Measurements from ENCODE around the gene PALD1.
A peak's percentile ranks its signal among the peaks of the same experiment; 100 is the strongest.

The PALD1 gene

GRCh38 chr10:70571236-70571635, 92.7 kb downstream of the PALD1 start:
- no peak for DNase-seq (ENCODE audit: low read depth)
- TF ChIP-seq, protein P1, sequence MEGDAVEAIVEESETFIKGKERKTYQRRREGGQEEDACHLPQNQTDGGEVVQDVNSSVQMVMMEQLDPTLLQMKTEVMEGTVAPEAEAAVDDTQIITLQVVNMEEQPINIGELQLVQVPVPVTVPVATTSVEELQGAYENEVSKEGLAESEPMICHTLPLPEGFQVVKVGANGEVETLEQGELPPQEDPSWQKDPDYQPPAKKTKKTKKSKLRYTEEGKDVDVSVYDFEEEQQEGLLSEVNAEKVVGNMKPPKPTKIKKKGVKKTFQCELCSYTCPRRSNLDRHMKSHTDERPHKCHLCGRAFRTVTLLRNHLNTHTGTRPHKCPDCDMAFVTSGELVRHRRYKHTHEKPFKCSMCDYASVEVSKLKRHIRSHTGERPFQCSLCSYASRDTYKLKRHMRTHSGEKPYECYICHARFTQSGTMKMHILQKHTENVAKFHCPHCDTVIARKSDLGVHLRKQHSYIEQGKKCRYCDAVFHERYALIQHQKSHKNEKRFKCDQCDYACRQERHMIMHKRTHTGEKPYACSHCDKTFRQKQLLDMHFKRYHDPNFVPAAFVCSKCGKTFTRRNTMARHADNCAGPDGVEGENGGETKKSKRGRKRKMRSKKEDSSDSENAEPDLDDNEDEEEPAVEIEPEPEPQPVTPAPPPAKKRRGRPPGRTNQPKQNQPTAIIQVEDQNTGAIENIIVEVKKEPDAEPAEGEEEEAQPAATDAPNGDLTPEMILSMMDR (IDR thresholded peaks at IDR 0.05; ENCODE audit: insufficient read depth, low read depth, low read length, missing control alignments), result no peak
- no peak overlapping the region for H3K4me3 ChIP-seq (ENCODE audit: low read depth, low read length)

DNA sequence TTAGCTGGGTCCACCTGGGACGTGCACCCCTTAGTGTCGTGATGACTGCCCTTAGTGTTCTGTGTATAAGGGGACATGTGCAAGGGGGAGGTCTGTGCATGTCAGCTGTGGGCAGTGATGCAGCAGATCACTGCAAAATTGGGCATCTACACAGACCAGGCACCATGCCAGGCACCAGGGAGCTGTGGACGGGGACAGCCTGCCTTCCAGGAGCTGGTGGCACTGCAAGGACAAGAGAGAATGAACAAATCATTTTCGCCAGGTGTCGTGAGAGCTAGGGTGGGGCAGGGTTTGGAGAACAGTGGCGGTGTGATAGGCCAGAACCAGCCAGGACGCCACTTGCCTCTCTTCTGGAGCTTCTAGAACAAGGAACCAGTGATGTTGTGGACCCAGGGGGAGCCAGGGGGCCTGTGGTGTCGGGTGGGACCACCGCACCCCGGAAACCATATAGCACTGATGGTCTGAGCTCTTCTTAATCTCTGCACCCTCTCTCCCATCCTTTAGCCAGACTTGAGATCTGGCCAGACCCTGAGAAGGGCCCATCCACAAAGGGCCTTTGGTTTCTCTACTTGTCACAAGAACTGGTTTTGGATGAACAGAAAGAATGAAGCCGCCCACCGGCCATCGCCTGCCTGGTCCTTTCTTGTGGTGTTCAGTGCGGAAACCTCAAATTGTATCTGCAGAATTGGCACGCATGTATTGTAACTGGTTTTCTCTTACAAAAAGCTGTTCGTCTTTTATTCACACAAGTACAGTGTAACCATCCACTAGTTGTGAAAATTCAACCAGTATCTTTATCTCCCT, 93.3 kb downstream of the PALD1 start:
- TF ChIP-seq, protein P1 (IDR thresholded peaks at IDR 0.05; ENCODE audit: insufficient read depth, low read depth, low read length, missing control alignments), result no peak
- no peak overlapping the region for H3K4me3 ChIP-seq (ENCODE audit: low read depth, low read length)
- DNase-seq (ENCODE audit: low read depth), result no peak

DNA sequence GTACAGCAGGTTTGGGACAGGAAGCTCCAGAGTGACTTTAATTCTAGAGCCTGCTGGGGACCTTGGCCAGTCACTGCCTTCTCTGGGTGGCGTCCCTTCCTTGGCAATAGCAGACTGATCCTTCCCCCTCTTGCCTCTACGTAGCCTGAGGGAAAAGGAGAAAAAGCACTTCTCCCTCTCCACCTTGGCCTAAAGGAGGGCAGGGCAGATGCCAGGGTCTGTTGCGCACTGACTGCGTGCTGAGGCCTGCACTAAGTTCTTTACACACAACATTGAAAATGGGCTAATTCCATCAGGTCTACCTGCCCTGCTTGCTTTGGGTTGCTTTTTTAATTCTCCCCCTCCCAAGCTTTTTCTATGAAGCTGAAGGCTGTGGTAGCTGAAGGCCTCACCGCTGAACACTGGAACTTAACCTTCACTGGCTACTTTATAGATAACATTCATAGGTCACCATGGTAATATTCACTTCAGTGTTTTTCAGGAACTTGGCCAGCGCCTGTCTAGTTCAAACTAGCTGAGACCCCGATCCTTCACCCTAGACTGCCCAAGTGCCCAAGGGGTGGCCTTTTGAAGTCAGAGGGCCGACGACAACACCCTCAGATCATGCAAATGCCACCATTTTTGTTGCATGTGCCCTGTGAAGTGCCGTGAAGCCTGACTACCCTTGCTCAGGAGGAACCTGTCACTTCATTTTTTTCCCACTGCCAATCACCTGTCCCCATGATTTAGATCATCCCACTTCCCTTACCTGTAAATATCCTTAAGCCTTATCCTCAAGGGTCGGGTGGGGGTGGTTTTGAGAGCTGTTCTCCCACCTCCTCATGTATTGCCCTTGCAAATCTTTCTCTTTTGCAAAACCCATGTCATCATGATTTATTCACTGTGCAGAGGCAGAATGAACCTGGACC, 95.3 kb downstream of the PALD1 start:
- DNase-seq (ENCODE audit: low read depth), result no peak
- no peak overlapping the region for H3K4me3 ChIP-seq (ENCODE audit: low read depth, low read length)
- TF ChIP-seq, protein P1 (IDR thresholded peaks at IDR 0.05; ENCODE audit: insufficient read depth, low read depth, low read length, missing control alignments), result no peak

DNA sequence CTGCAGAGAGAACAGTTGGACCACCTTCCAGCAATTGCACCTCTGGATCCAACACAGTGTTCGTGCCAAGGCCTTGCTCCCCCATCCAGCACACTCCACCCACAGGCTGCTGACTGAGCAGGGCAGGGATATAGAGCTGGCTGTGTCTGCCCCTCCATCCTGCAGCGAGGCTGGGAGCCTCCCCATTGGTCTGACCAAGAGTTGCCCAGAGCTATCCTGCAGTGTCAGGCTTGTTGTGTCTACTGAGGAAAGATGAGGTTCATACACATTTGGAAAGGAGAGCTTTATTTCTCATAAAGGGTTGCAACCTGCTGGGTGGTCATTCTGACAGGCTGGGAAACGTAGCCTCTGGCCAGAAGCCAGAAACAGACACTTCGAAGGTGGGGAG, 96.9 kb downstream of the PALD1 start:
- no peak overlapping the region for H3K4me3 ChIP-seq (ENCODE audit: low read depth, low read length)
- no peak for DNase-seq (ENCODE audit: low read depth)
- TF ChIP-seq, protein P1 (IDR thresholded peaks at IDR 0.05; ENCODE audit: insufficient read depth, low read depth, low read length, missing control alignments), result no peak

DNA sequence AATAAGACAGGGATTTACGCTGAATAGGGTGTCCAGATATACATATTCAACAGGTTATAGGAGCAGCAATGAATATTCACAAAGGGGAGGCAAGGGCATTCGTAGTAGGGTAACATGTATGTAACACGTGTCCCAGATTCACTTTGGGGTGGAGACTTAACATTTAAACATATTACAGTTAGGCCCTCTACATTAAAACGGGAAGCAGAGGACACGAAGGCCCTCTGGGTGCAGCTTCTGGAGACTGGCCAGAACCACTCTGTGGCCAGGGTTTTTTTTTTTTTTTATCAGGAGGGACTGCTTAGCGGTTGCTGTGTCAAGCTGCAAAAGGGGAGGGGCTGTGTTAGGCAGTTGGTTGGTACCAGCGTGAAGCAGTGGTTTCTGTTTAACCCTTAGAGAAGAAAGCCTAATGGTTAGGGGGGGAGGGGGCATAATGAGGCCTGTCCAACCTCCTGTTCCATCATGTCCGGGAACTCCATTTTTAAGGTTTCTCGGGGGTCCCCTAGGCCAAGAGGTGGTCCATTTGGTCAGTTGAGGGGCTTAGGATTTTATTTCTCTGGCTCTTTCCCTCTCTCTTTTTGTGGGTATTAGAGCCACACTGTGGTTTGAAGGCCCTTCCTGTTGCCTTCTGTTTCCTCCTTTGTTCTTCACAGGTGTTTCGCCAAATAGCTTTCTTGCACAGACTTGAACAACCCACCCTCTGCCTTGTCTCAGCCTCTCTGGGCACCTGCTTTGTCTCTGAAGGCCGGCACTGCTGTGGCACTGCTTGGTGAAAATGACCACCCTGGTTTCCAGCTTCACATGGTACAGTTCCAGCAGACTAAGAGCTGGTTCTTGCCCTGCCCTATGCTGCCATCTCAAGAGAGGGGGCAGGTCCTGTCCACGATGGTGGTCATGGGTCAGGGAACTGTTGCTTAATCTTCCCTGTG, 97.6 kb downstream of the PALD1 start:
- TF ChIP-seq, protein P1 (IDR thresholded peaks at IDR 0.05; ENCODE audit: insufficient read depth, low read depth, low read length, missing control alignments), result no peak
- peak overlapping the region; percentile 44 for H3K4me3 ChIP-seq (ENCODE audit: low read depth, low read length)
- peak; percentile 94 for DNase-seq (ENCODE audit: low read depth)

DNA sequence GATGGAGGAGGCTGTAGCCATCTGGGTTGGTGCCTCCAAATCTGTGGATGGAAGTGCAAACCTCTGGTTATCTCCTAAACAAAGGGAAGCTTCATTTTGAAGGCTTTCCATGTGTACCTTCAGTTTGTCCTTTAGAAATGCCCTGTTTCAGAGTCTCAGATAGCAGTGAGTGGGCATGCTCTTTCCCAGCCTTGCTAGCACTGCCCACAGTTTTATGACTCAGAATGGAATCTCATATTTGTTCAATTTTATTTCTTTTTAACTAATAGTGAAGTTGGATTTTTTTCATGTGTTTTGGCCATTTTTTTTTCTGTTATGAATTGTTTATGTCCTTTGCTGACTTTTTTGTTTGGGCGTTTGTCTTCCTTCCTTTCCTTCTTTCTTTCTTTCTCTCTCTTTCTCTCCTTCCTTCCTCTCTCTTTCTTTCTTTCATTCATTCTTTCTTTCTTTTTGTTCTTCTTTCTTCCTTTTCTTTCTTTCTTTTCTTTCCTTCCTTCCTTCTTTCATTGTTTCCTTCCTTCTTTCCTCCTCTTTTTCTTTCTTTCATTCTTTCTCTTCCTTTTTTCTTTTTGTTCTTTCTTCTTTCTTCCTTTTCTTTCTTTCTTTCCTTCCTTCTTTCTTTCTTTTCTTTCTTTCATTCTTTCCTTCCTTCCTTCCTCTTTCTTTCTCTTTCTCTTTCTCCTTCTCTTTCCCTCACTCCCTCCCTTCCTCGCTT, 98.4 kb downstream of the PALD1 start:
- peak overlapping the region; percentile 44 for H3K4me3 ChIP-seq (ENCODE audit: low read depth, low read length)
- TF ChIP-seq, protein P1 (IDR thresholded peaks at IDR 0.05; ENCODE audit: insufficient read depth, low read depth, low read length, missing control alignments), result no peak
- DNase-seq (ENCODE audit: low read depth), result peak; percentile 32

Measured in GM12865 (cell line).